Measurements from ENCODE around the gene FAM177A1. TPM values are rescaled to one million over a fixed set of nuclear protein-coding genes. Genes with fewer than 3 reads are reported as not detected.

FAM177A1 gene
- total RNA-seq (ENCODE audit: low replicate concordance) = 20.9 and 58.2 TPM in 2 replicates

- Histone ChIP-seq H3K9me3 (ENCODE audit: low read depth) (no peaks in the 10 kb centered on the region), H3K4me3 (peak within 1 kb of the TSS; percentile 81), H3F3A (ENCODE audit: low read depth) (peaks cover 12% of the 10 kb centered on the region), H3K36me3 (peaks cover 3% of the 10 kb centered on the region), H4K20me1 (ENCODE audit: low read depth) (peaks cover 8% of the 10 kb centered on the region), H3K9ac (peak within 1 kb of the TSS; percentile 67), H3K4me1 (peaks cover 11% of the 10 kb centered on the region), H2AFZ (replicated peaks) (peak within 1 kb of the TSS; percentile 93), H3K79me2 (ENCODE audit: low read depth) (peaks cover 11% of the 10 kb centered on the region), H3K4me2 (peak within 1 kb of the TSS; percentile 89), H3K27ac (peak within 1 kb of the TSS; percentile 73), H3K27me3 (no peaks in the 10 kb centered on the region)
- Mint-ChIP-seq H3K9me3 (no peaks in the 10 kb centered on the region), H3K27ac (peak within 1 kb of the TSS; percentile 76), H3K36me3 (peaks cover 13% of the 10 kb centered on the region), H3K27me3 (ENCODE audit: insufficient read depth, low read depth) (no peaks in the 10 kb centered on the region), H3K4me1 (peaks cover 14% of the 10 kb centered on the region), H3K4me3 (peak within 1 kb of the TSS; percentile 93)
- peak; percentile 98 for DNase-seq (ENCODE audit: low spot score)
- TF ChIP-seq CTCF (IDR thresholded peaks at IDR 0.05) = no peak
- no peak for TF ChIP-seq EZH2phosphoT487 (IDR thresholded peaks at IDR 0.05)
- no peak for TF ChIP-seq EZH2 (IDR thresholded peaks at IDR 0.05)
These were observed at the start of gene FAM177A1 for GRCh38 chr14:35046048-35046750. TSS of gene FAM177A1 (plus strand) at chr14:35046272. CDS start at chr14:35046464, 192 bp downstream.

GRCh38 chr14:34997762-34998161, 48.3 kb upstream of the FAM177A1 start:
- H4K20me1 ChIP-seq (ENCODE audit: low read depth) = peaks cover 13% of the 10 kb centered on the region
- peaks cover 11% of the 10 kb centered on the region for H3F3A ChIP-seq (ENCODE audit: low read depth)
- Mint-ChIP-seq H3K27ac (no peak overlapping the region), H3K27me3 (ENCODE audit: insufficient read depth, low read depth) (peaks cover 4% of the 10 kb centered on the region), H3K36me3 (peaks cover 8% of the 10 kb centered on the region), H3K4me3 (no peak overlapping the region), H3K4me1 (no peaks in the 10 kb centered on the region), H3K9me3 (no peaks in the 10 kb centered on the region)
- TF ChIP-seq EZH2phosphoT487 (IDR thresholded peaks at IDR 0.05) = no peak
- no peak for TF ChIP-seq EZH2 (IDR thresholded peaks at IDR 0.05)
- TF ChIP-seq CTCF (IDR thresholded peaks at IDR 0.05) = no peak
- H3K79me2 ChIP-seq (ENCODE audit: low read depth) = peaks cover 40% of the 10 kb centered on the region
- H3K9me3 ChIP-seq (ENCODE audit: low read depth) = no peaks in the 10 kb centered on the region
- H3K4me2 ChIP-seq = peak overlapping the region; percentile 25
- H3K4me3 ChIP-seq = no peak overlapping the region
- H3K27ac ChIP-seq = peak overlapping the region; percentile 62
- no peaks in the 10 kb centered on the region for H3K36me3 ChIP-seq
- no peak overlapping the region for H3K9ac ChIP-seq
- H3K4me1 ChIP-seq = peaks cover 16% of the 10 kb centered on the region
- H2AFZ ChIP-seq (replicated peaks) = no peak overlapping the region
- peak; percentile 55 for DNase-seq (ENCODE audit: low spot score)
- H3K27me3 ChIP-seq = no peaks in the 10 kb centered on the region

DNA sequence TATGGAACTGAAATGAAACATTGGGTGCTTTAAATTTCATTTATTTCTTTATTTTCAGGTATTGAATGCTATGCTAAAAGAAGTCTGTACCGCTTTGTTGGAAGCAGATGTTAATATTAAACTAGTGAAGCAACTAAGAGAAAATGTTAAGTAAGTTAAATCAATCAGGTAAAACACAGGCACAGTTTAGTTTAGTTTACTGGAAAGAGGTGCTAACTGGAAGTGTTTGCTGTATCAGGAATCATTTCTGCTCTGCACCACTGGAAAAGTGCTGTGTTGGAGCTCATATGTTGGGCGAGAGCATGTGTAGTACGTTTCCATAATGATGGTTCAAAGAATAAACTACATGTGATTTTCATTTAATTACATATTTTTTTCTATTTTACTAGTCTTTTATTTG, 46.6 kb upstream of the FAM177A1 start:
- peaks cover 13% of the 10 kb centered on the region for H4K20me1 ChIP-seq (ENCODE audit: low read depth)
- no peak overlapping the region for H3K9ac ChIP-seq
- Mint-ChIP-seq H3K36me3 (peaks cover 8% of the 10 kb centered on the region), H3K4me1 (no peaks in the 10 kb centered on the region), H3K27me3 (ENCODE audit: insufficient read depth, low read depth) (peaks cover 4% of the 10 kb centered on the region), H3K9me3 (no peaks in the 10 kb centered on the region), H3K4me3 (no peak overlapping the region), H3K27ac (no peak overlapping the region)
- no peaks in the 10 kb centered on the region for H3K27me3 ChIP-seq
- peaks cover 11% of the 10 kb centered on the region for H3F3A ChIP-seq (ENCODE audit: low read depth)
- H3K4me2 ChIP-seq = no peak overlapping the region
- H3K79me2 ChIP-seq (ENCODE audit: low read depth) = peaks cover 23% of the 10 kb centered on the region
- DNase-seq (ENCODE audit: low spot score) = no peak
- H3K36me3 ChIP-seq = no peaks in the 10 kb centered on the region
- H3K27ac ChIP-seq = no peak overlapping the region
- no peak for TF ChIP-seq EZH2 (IDR thresholded peaks at IDR 0.05)
- no peak for TF ChIP-seq CTCF (IDR thresholded peaks at IDR 0.05)
- no peak for TF ChIP-seq EZH2phosphoT487 (IDR thresholded peaks at IDR 0.05)
- H3K4me3 ChIP-seq = no peak overlapping the region
- H3K4me1 ChIP-seq = peaks cover 16% of the 10 kb centered on the region
- H2AFZ ChIP-seq (replicated peaks) = no peak overlapping the region
- H3K9me3 ChIP-seq (ENCODE audit: low read depth) = no peaks in the 10 kb centered on the region
